Posterior vena cava (tissue), 2 donors: Measurements from ENCODE around the gene CNDP2. TPM values are rescaled to one million over a fixed set of nuclear protein-coding genes. Genes with fewer than 3 reads are reported as not detected.

Experiments used
- DNase-seq: peaks from one replicate; pipeline ENCODE4 v3.0.0-alpha.2; 2020; ENCODE audit warnings: low spot score
- intact Hi-C, 2 donors: fragments of 100-400 bp; cut with DNase I; formaldehyde crosslinking; loops; one replicate each; pipeline versions ENCODE4 v1.14.1 to v1.14.2; 2022 to 2023
- total RNA-seq, 2 donors: library from RNA; stranded (reverse); fragmentation: NEBNext Ultra II Directional; extraction: Animal tissue kit (Norgen Biotek cat#: 25700); gene quantifications; one replicate each; pipeline ENCODE4 v1.2.1, GENCODE V29; 2021
- donor health status: DM: yes; HTN: yes; CAD: no.
- donor health status: DM: yes; HTN: yes; CAD: no.

The CNDP2 gene
- total RNA-seq, 2 donors from 2014 or later = 73.5 to 75.0 TPM

- intact Hi-C loops = no loop called here
- no peak for DNase-seq
These were observed 32.2 kb upstream of the CNDP2 start for GRCh38 chr18:74463983-74464382.

GRCh38 chr18:74465775-74466174 lies 30.4 kb upstream of the CNDP2 start:
- DNase-seq = no peak
- intact Hi-C loops = no loop called here

GRCh38 chr18:74468547-74469061 lies 27.6 kb upstream of the CNDP2 start:
- no peak for DNase-seq

GRCh38 chr18:74472312-74472711 lies 23.9 kb upstream of the CNDP2 start:
- no peak for DNase-seq
- intact Hi-C loops = loop anchor here in 1 of 2 donors (5.0 to 10.0 kb wide), 2 partner anchors 118 to 915 kb away; no protein-coding TSS in a partner anchor

More at GRCh38 chr18:74468547-74469061, 27.6 kb upstream of the CNDP2 start:
- intact Hi-C loops = no loop called here

- DNase-seq = no peak
- intact Hi-C loops = loop anchor here in 1 of 2 donors (5.0 to 10.0 kb wide), 2 partner anchors 119 to 913 kb away; no protein-coding TSS in a partner anchor
These were observed 22.1 kb upstream of the CNDP2 start for GRCh38 chr18:74473976-74474640.

- intact Hi-C loops = loop anchor here in 1 of 2 donors (10.0 kb wide), 1 partner anchor 121 kb away; no protein-coding TSS in a partner anchor
- DNase-seq = no peak
These were observed 20.0 kb upstream of the CNDP2 start for GRCh38 chr18:74476140-74476539.

- intact Hi-C loops = loop anchor here in 1 of 2 donors (10.0 kb wide), 1 partner anchor 123 kb away; no protein-coding TSS in a partner anchor
These were observed 18.4 kb upstream of the CNDP2 start for GRCh38 chr18:74477771-74478170.

GRCh38 chr18:74478316-74478715 lies 17.8 kb upstream of the CNDP2 start:
- no peak for DNase-seq
- intact Hi-C loops = loop anchor here in 1 of 2 donors (10.0 kb wide), 1 partner anchor 124 kb away; no protein-coding TSS in a partner anchor

More at GRCh38 chr18:74477771-74478170, 18.4 kb upstream of the CNDP2 start:
- DNase-seq = no peak

GRCh38 chr18:74478880-74479279 lies 17.3 kb upstream of the CNDP2 start:
- intact Hi-C loops = loop anchor here in 1 of 2 donors (10.0 kb wide), 1 partner anchor 124 kb away; no protein-coding TSS in a partner anchor
- DNase-seq = no peak

- no peak for DNase-seq
- intact Hi-C loops = loop anchor here in 1 of 2 donors (10.0 kb wide), 1 partner anchor 125 kb away; no protein-coding TSS in a partner anchor
These were observed 16.5 kb upstream of the CNDP2 start for GRCh38 chr18:74479486-74480148.

GRCh38 chr18:74480149-74480651 lies 16.0 kb upstream of the CNDP2 start:
- no peak for DNase-seq
- intact Hi-C loops = no loop called here

- DNase-seq = no peak
- intact Hi-C loops = no loop called here
These were observed 13.5 kb upstream of the CNDP2 start for GRCh38 chr18:74482697-74483096.

- intact Hi-C loops = no loop called here
- DNase-seq = no peak
These were observed 9.9 kb upstream of the CNDP2 start for GRCh38 chr18:74486119-74486849.

- intact Hi-C loops = no loop called here
These were observed 7.8 kb upstream of the CNDP2 start for GRCh38 chr18:74488354-74488753.

GRCh38 chr18:74488864-74489263 lies 7.3 kb upstream of the CNDP2 start:
- intact Hi-C loops = no loop called here
- no peak for DNase-seq

More at GRCh38 chr18:74488354-74488753, 7.8 kb upstream of the CNDP2 start:
- no peak for DNase-seq

GRCh38 chr18:74489676-74490075 lies 6.5 kb upstream of the CNDP2 start:
- intact Hi-C loops = no loop called here
- no peak for DNase-seq

- intact Hi-C loops = no loop called here
- DNase-seq = no peak
These were observed 3.9 kb upstream of the CNDP2 start for GRCh38 chr18:74492259-74492658.

GRCh38 chr18:74493689-74494088 lies 2.5 kb upstream of the CNDP2 start:
- intact Hi-C loops = no loop called here

GRCh38 chr18:74494514-74494913 lies 1.6 kb upstream of the CNDP2 start:
- no peak for DNase-seq
- intact Hi-C loops = no loop called here

More at GRCh38 chr18:74493689-74494088, 2.5 kb upstream of the CNDP2 start:
- peak; percentile 52 for DNase-seq
